H9 (cell line): ENCODE results near the gene ZNF385B. TPM values are rescaled to one million over a fixed set of nuclear protein-coding genes. Genes with fewer than 3 reads are reported as not detected.

Experiments
- DNase-seq: peaks from one replicate; pipeline ENCODE4 v3.0.0-alpha.2; 2017
- H2AFZ ChIP-seq: one replicate; pipeline ENCODE4 v1.6.1; 2013; ENCODE audit warnings: mild to moderate bottlenecking, low read length, control low read depth, moderate library complexity
- H2AK5ac ChIP-seq: 2 replicates; pipeline ENCODE4 v1.6.1; 2013; ENCODE audit warnings: low read length, control low read depth, mixed read lengths; ENCODE audit not compliant: insufficient read length
- H2BK120ac ChIP-seq: one replicate; pipeline ENCODE4 v1.6.1; 2013; ENCODE audit warnings: low read depth, mild to moderate bottlenecking, low read length, control low read depth, inconsistent platforms; ENCODE audit not compliant: poor library complexity, severe bottlenecking
- H2BK12ac ChIP-seq: 2 replicates; pipeline ENCODE4 v1.6.1; 2013; ENCODE audit warnings: low read length, control low read depth, mixed read lengths, low read depth; ENCODE audit not compliant: insufficient read length
- H2BK15ac ChIP-seq: 2 replicates; pipeline ENCODE4 v1.6.1; 2013; ENCODE audit warnings: low read depth, low read length, control low read depth
- H2BK20ac ChIP-seq: one replicate; pipeline ENCODE4 v1.6.1; 2013; ENCODE audit warnings: low read depth, mild to moderate bottlenecking, low read length, control low read depth, inconsistent platforms; ENCODE audit not compliant: poor library complexity, severe bottlenecking
- H2BK5ac ChIP-seq: 2 replicates; pipeline ENCODE4 v1.6.1; 2013; ENCODE audit warnings: low read length, control low read depth, mixed read lengths; ENCODE audit not compliant: insufficient read length
- H3K14ac ChIP-seq: 2 replicates; pipeline ENCODE4 v1.6.1; 2013; ENCODE audit warnings: low read length, control low read depth; ENCODE audit not compliant: insufficient read depth
- H3K18ac ChIP-seq: 2 replicates; pipeline ENCODE4 v1.6.1; 2013; ENCODE audit warnings: low read depth, mild to moderate bottlenecking, mixed read lengths, low read length, control low read depth; ENCODE audit not compliant: insufficient read length
- H3K23ac ChIP-seq: 2 replicates; pipeline ENCODE4 v1.6.1; 2013; ENCODE audit warnings: low read length, control low read depth, mixed read lengths, low read depth; ENCODE audit not compliant: insufficient read length
- H3K23me2 ChIP-seq: 2 replicates; pipeline ENCODE4 v1.6.1; 2013; ENCODE audit warnings: low read depth, mild to moderate bottlenecking, mixed read lengths, low read length, control low read depth; ENCODE audit not compliant: insufficient read length, poor library complexity, severe bottlenecking
- H3K27ac ChIP-seq: 2 replicates; pipeline ENCODE4 v1.5.1; 2013; ENCODE audit warnings: low read length, control low read depth, mixed read lengths, low read depth; ENCODE audit not compliant: insufficient read length
- H3K27me3 ChIP-seq: 2 replicates; pipeline ENCODE4 v1.6.1; 2013; ENCODE audit warnings: low read length, control low read depth, inconsistent platforms; ENCODE audit not compliant: insufficient read depth
- H3K4ac ChIP-seq: 2 replicates; pipeline ENCODE4 v1.6.1; 2013; ENCODE audit warnings: low read depth, mild to moderate bottlenecking, control low read depth, inconsistent platforms, low read length, moderate library complexity
- H3K4me1 ChIP-seq: 2 replicates; pipeline ENCODE4 v1.6.1; 2013; ENCODE audit warnings: low read length, control low read depth, inconsistent platforms; ENCODE audit not compliant: insufficient read depth
- H3K4me2 ChIP-seq: 2 replicates; pipeline ENCODE4 v1.6.1; 2013; ENCODE audit warnings: low read length, control low read depth, mixed read lengths; ENCODE audit not compliant: insufficient read length, insufficient read depth
- H3K56ac ChIP-seq: 2 replicates; pipeline ENCODE4 v1.6.1; 2013; ENCODE audit warnings: low read depth, mild to moderate bottlenecking, mixed read lengths, low read length, control low read depth; ENCODE audit not compliant: insufficient read length
- H3K79me1 ChIP-seq: 2 replicates; pipeline ENCODE4 v1.6.1; 2013; ENCODE audit warnings: low read depth, mild to moderate bottlenecking, moderate library complexity, low read length, control low read depth, inconsistent platforms; ENCODE audit not compliant: insufficient read depth, poor library complexity, severe bottlenecking
- H3K79me2 ChIP-seq: 2 replicates; pipeline ENCODE4 v1.6.1; 2013; ENCODE audit warnings: low read length, control low read depth, inconsistent platforms; ENCODE audit not compliant: insufficient read depth
- H3K9ac ChIP-seq: 2 replicates; pipeline ENCODE4 v1.6.1; 2013; ENCODE audit warnings: low read length, control low read depth, mixed read lengths; ENCODE audit not compliant: insufficient read length; ENCODE audit errors: extremely low read depth
- H3K9me3 ChIP-seq: one replicate; pipeline ENCODE4 v1.6.1; 2013; ENCODE audit warnings: low read depth, low read length, inconsistent platforms; ENCODE audit not compliant: control insufficient read depth
- H3T11ph ChIP-seq: one replicate; pipeline ENCODE4 v1.6.1; 2013; ENCODE audit warnings: mild to moderate bottlenecking, low read length, control low read depth, inconsistent platforms
- H4K20me1 ChIP-seq: one replicate; pipeline ENCODE4 v1.6.1; 2013; ENCODE audit not compliant: control insufficient read depth, insufficient read length, insufficient read depth
- H4K5ac ChIP-seq: 2 replicates; pipeline ENCODE4 v1.6.1; 2013; ENCODE audit warnings: low read depth, mild to moderate bottlenecking, mixed read lengths, low read length, control low read depth; ENCODE audit not compliant: insufficient read length
- H4K8ac ChIP-seq: replicated peaks from 2 replicates; pipeline ENCODE4 v1.6.1; 2013; ENCODE audit warnings: low read length, control low read depth, mixed read lengths, low read depth; ENCODE audit not compliant: insufficient read length
- H4K91ac ChIP-seq: 2 replicates; pipeline ENCODE4 v1.6.1; 2013; ENCODE audit warnings: low read depth, mild to moderate bottlenecking, moderate library complexity, mixed read lengths, low read length, control low read depth; ENCODE audit not compliant: insufficient read length
- H3K27ac Mint-ChIP-seq, 3 experiments: 2 replicates in 2 of 3; 3 replicates in 1 of 3; pipeline ENCODE4 v1.8.0; 2020 to 2021; ENCODE audit warnings: mixed read lengths in 3 of 3, mild to moderate bottlenecking in 1 of 3, moderate library complexity in 1 of 3
- H3K27me3 Mint-ChIP-seq: 2 replicates; pipeline ENCODE4 v1.8.0; 2021; ENCODE audit warnings: low read depth, mild to moderate bottlenecking, moderate library complexity, mixed read lengths
- H3K36me3 Mint-ChIP-seq, 3 experiments: 2 replicates in 2 of 3; 3 replicates in 1 of 3; pipeline ENCODE4 v1.8.0; 2020 to 2021; ENCODE audit warnings: low read depth in 3 of 3, mixed read lengths in 3 of 3; ENCODE audit not compliant: insufficient read depth in 1 of 3
- H3K4me1 Mint-ChIP-seq, 2 experiments: 2 replicates each; pipeline ENCODE4 v1.8.0; 2020; ENCODE audit warnings: mixed read lengths in 2 of 2
- H3K4me3 Mint-ChIP-seq, 2 experiments: 2 replicates in 1 of 2; 3 replicates in 1 of 2; pipeline ENCODE4 v1.8.0; 2020 to 2021; ENCODE audit warnings: mild to moderate bottlenecking in 2 of 2, mixed read lengths in 2 of 2, moderate library complexity in 1 of 2
- H3K9me3 Mint-ChIP-seq, 2 experiments: 2 replicates in 1 of 2; 3 replicates in 1 of 2; pipeline ENCODE4 v1.8.0; 2020; ENCODE audit warnings: mild to moderate bottlenecking in 2 of 2, mixed read lengths in 2 of 2, moderate library complexity in 1 of 2
- CTCF ChIP-seq: fragments of 200-600 bp; sonication (generic); conservative IDR thresholded peaks from 3 replicates; pipeline ENCODE4 v1.8.0; 2021; ENCODE audit warnings: antibody characterized with exemption, mild to moderate bottlenecking
- WGBS: extraction: QIAGEN DNeasy Blood & Tissue Kit; methylation state at CpG from one replicate; pipeline ENCODE4 v1.1.7; 2013; ENCODE audit warnings: missing lambda C conversion rate, low lambda C conversion rate, mixed read lengths; ENCODE audit not compliant: insufficient read length; ENCODE audit errors: extremely low coverage; 5-methylcytosine and 5-hydroxymethylcytosine counted together
- total RNA-seq: library from RNA; stranded (reverse); gene quantifications from 2 replicates; pipeline ENCODE4 v1.2.1, GENCODE V29; 2021

ZNF385B gene
- total RNA-seq, 1 experiment from 2014 or later: 2.1 TPM

GRCh38 chr2:179824961-179825360, 36.5 kb downstream of the ZNF385B start:
- no peaks in the 10 kb centered on the region for H3K4me1 ChIP-seq
- no peak overlapping the region for H3K14ac ChIP-seq
- Mint-ChIP-seq H3K4me3 (no peak overlapping the region), H3K9me3 (no peaks in the 10 kb centered on the region; a peak in 1 of 5 replicates), H3K27me3 (no peaks in the 10 kb centered on the region), H3K36me3 (no peaks in the 10 kb centered on the region), H3K27ac (no peak overlapping the region), H3K4me1 (peaks cover 16 to 21% of the 10 kb centered on the region in 2 experiments)
- H3K27ac ChIP-seq: no peak overlapping the region
- no peaks in the 10 kb centered on the region for H3K79me1 ChIP-seq
- H3K4ac ChIP-seq: no peak overlapping the region
- TF ChIP-seq CTCF: no peak
- no peaks in the 10 kb centered on the region for H4K20me1 ChIP-seq
- no peak overlapping the region for H2BK20ac ChIP-seq
- no peak overlapping the region for H4K5ac ChIP-seq
- H3K4me2 ChIP-seq: no peak overlapping the region
- no peak overlapping the region for H4K91ac ChIP-seq
- no peak overlapping the region for H2AK5ac ChIP-seq
- no peak overlapping the region for H3K9ac ChIP-seq
- no peak overlapping the region for H3K56ac ChIP-seq
- no peaks in the 10 kb centered on the region for H3K23me2 ChIP-seq
- H2BK120ac ChIP-seq: no peak overlapping the region
- H2BK12ac ChIP-seq: no peak overlapping the region
- H3K18ac ChIP-seq: no peak overlapping the region
- H2BK5ac ChIP-seq: no peak overlapping the region
- H3K9me3 ChIP-seq: no peaks in the 10 kb centered on the region
- H3K27me3 ChIP-seq: no peaks in the 10 kb centered on the region
- H2BK15ac ChIP-seq: no peak overlapping the region
- H4K8ac ChIP-seq: no peak overlapping the region
- H3K79me2 ChIP-seq: no peaks in the 10 kb centered on the region; the same call in 1 of the 2 replicates
- H3K23ac ChIP-seq: no peak overlapping the region
- H2AFZ ChIP-seq: no peak overlapping the region
- no CpG with 5 or more reads among the region's 1 CpG for WGBS
- H3T11ph ChIP-seq: no peak overlapping the region
- DNase-seq: no peak
